Activated naive CD4-positive, alpha-beta T cell treated with anti-CD3 and anti-CD28 coated beads, Interleukin-2, amount 10 ng/mL, durations not matched to agents 7 days and 5 days (primary cell): Measurements from ENCODE around the gene SLC13A3.

Experiments used
- CTCF ChIA-PET: fragments of 350-600 bp; sonication (Branson Sonifier 250); formaldehyde crosslinking; loops from one replicate; lab custom pipeline; 2021; ENCODE audit warnings: antibody characterized with exemption; lab: Charles Lee
- DNase-seq: peaks from one replicate; pipeline ENCODE4 v3.0.0-alpha.2; 2020
- H3K27ac Mint-ChIP-seq: one replicate; pipeline ENCODE4 v1.8.0; 2021; ENCODE audit warnings: mild to moderate bottlenecking, moderate library complexity, mixed read lengths
- H3K27me3 Mint-ChIP-seq: one replicate; pipeline ENCODE4 v1.8.0; 2021; ENCODE audit warnings: mild to moderate bottlenecking, mixed read lengths
- H3K36me3 Mint-ChIP-seq: one replicate; pipeline ENCODE4 v1.8.0; 2021; ENCODE audit warnings: mixed read lengths
- H3K4me1 Mint-ChIP-seq: one replicate; pipeline ENCODE4 v1.8.0; 2021; ENCODE audit warnings: mixed read lengths
- H3K4me3 Mint-ChIP-seq: one replicate; pipeline ENCODE4 v1.8.0; 2021; ENCODE audit warnings: mild to moderate bottlenecking, moderate library complexity, mixed read lengths
- H3K9me3 Mint-ChIP-seq: one replicate; pipeline ENCODE4 v1.8.0; 2021; ENCODE audit warnings: mixed read lengths

Gene SLC13A3

DNA sequence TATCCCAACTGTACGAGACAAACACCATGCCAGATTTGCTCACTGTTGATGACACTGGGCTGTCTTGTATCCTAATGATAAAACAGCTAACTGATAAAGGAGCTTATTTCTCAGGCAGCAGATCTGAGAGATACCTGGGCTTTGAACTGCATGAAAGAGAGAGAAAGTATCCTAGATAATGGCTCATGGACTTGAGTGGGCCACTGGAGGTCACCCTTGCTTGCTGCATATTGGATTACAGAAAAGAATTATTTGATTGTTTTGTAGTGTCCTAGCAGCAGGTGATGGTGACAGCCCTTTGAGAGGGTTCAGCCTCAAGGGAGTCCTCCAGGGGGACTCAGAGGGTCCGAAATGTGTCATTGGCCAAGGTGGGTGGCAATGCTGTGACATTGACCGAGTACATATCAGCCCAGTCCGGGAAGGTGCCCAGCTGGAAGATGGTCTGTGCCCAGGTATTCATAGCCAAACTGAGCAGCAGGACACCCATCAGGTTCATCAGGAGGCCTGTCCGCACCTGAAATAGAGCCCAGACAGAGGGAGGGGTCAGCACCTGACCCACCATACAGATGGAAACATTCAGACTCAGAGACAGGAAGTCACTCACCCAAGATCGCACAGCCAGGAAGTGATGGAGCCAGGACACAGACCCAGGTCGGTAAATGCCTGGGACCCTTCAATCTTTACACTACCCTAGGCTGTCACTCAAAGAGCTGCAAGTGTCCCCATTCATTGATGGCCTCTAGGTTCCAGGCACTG, 91.4 kb downstream of the SLC13A3 start:
- Mint-ChIP-seq H3K4me3 (no peak overlapping the region), H3K4me1 (peaks cover 31% of the 10 kb centered on the region), H3K36me3 (no peaks in the 10 kb centered on the region), H3K27ac (no peak overlapping the region), H3K27me3 (peaks cover 25% of the 10 kb centered on the region), H3K9me3 (no peaks in the 10 kb centered on the region)
- DNase-seq, result no peak
- CTCF ChIA-PET, result interaction anchor here (0.9 to 5.3 kb wide), 5 partner anchors 12 to 187 kb away, joined by 3 to 54 read pairs (median 3); partner anchors contain the start of gene OCSTAMP

DNA sequence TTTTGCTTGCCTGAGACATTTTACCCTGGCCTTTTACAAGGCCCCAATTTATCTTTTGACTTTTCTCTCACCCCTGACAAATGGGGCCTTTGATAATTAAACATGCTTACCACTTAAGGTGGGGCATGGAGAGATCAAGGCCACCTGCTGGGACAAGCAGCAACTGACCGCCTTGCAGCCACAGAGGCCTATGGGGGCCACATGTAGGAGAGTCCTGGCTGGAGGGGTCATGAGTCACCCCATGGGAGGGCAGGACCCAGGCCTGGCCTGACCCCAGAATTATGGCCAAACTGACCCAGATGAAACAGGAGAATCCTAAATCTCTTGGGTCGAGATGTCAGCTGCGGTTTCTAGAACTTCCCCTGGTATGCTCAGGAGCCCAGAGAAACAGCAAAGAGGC, 92.3 kb downstream of the SLC13A3 start:
- DNase-seq, result no peak
- Mint-ChIP-seq H3K4me3 (no peak overlapping the region), H3K9me3 (no peaks in the 10 kb centered on the region), H3K27ac (no peak overlapping the region), H3K36me3 (no peaks in the 10 kb centered on the region), H3K27me3 (peaks cover 32% of the 10 kb centered on the region), H3K4me1 (peaks cover 38% of the 10 kb centered on the region)
- CTCF ChIA-PET, result interaction anchor here (0.9 to 5.3 kb wide), 5 partner anchors 11 to 188 kb away, joined by 3 to 54 read pairs (median 3); partner anchors contain the start of gene OCSTAMP

DNA sequence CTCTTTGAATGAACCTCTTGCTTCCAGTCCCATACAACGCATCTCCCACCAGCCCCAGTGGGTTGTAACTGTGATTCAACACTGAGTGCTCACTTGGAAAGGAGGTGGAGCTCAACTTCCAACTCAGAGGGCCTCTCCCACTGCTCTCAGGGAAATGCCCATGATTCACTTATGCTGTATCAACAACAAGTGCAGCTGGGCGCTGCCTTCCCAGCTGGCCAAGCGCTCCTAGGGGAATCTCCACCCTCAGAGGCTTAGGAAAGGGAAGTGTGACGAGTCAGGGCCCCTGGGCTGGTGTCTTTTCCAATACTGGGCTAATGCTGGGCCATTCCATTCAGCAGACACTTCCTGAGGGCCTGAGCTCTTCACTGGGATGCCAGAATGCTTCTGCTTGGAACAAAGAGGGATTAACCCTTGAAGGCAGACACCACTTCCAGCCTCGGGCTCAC, 92.7 kb downstream of the SLC13A3 start:
- H3K4me1 Mint-ChIP-seq, result peaks cover 40% of the 10 kb centered on the region

DNA sequence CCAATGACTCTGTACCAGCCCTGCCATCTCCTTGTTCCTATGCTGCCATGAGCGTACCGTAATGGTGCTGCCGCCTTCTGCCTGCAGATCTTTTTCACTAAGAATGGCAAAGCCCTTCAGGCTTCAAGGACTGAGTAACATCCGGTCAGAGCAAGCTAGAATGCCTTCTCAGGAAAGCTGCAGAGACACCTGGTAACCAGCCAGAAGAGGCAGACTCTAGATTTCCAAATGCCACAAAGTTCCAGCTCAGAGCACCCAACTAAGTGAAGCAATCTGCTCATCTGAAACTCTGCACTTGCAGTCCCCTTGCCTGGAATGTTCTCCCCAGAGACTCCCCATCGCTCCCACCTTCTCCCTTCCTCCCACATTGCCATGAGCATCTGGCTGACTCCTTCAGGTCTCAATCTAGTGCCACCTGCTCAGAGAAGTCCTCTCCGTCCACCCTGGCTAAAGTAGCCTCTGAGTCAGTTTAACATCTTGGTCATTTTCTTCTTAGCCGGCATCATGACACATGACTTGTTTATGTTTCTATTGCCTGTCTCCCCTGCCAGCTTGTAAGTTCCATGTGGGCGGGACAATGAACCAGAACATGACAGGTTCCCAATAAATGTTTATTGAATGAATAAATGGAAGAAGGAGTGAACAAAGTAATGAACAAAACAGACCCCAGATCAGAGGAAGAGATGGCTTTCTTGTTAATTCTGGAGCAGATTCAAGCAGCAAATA, 93.9 kb downstream of the SLC13A3 start:
- no peak for DNase-seq
- Mint-ChIP-seq H3K9me3 (no peaks in the 10 kb centered on the region), H3K4me3 (no peak overlapping the region), H3K36me3 (no peaks in the 10 kb centered on the region), H3K27me3 (peaks cover 32% of the 10 kb centered on the region), H3K4me1 (peaks cover 52% of the 10 kb centered on the region), H3K27ac (no peak overlapping the region)
- CTCF ChIA-PET, result interaction anchor here (0.9 to 1.1 kb wide), 2 partner anchors 12 kb away, joined by 3 read pairs; no protein-coding TSS in a partner anchor

More for the DNA sequence above, 92.7 kb downstream of the SLC13A3 start:
- H3K27me3 Mint-ChIP-seq, result peaks cover 32% of the 10 kb centered on the region
- no peak for DNase-seq
- no peak overlapping the region for H3K4me3 Mint-ChIP-seq
- CTCF ChIA-PET, result interaction anchor here (1.4 to 5.3 kb wide), 2 partner anchors 11 to 122 kb away, joined by 3 to 54 read pairs; partner anchors contain the start of gene OCSTAMP
- no peaks in the 10 kb centered on the region for H3K9me3 Mint-ChIP-seq
- H3K27ac Mint-ChIP-seq, result no peak overlapping the region
- H3K36me3 Mint-ChIP-seq, result no peaks in the 10 kb centered on the region

DNA sequence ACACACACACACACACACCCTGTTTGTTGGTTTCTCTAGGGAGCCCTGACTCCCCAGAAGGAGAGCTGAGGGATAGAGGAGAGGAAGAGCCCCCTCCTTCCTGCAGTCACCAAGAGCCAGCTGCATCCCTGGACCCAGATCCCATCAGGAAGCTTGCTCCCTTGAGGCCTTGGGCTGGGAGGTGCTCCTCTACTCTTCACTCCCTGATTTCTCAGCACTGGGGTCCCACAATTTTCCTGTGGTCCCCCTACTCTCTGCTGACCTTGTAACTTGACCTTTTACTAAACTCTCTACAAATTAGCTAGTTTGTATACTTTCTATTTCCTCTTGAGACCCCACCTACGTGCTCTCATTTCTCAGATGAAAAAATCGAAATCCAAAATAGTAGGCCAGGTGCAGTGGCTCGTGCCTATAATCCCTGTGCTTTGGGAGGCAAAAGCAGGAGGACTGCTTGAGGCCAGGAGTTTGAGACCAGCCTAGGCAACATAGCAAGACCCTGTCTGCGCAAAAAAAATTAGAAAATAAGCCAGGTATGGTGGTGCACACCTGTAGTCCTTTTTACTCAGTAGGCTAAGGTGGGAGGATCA, 95.8 kb downstream of the SLC13A3 start:
- Mint-ChIP-seq H3K4me3 (no peak overlapping the region), H3K27me3 (peaks cover 38% of the 10 kb centered on the region), H3K4me1 (peaks cover 62% of the 10 kb centered on the region), H3K27ac (no peak overlapping the region), H3K9me3 (no peaks in the 10 kb centered on the region), H3K36me3 (no peaks in the 10 kb centered on the region)
- DNase-seq, result no peak
- CTCF ChIA-PET, result no interaction called here

DNA sequence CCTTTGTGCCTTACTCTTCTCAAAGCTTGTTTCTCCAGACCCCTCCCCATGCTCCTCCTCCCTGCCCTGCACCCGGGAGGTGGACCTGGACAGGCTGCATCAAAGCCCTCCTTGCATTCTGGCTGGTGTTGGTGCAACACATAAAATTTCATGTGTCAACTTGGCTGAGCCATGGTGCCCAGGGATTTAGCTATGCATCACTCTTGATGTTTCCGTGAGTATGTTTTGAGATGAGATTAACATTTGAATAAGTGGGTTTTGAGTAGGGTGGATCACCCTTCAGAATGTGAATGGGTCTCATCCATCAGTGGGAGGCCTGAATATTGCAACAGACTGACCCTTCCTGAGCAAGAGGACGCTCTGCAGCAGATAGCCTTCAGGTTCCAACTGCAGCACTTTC, 96.4 kb downstream of the SLC13A3 start:
- Mint-ChIP-seq H3K4me1 (peaks cover 61% of the 10 kb centered on the region), H3K4me3 (no peak overlapping the region), H3K9me3 (no peaks in the 10 kb centered on the region), H3K27ac (no peak overlapping the region), H3K27me3 (peaks cover 40% of the 10 kb centered on the region), H3K36me3 (no peaks in the 10 kb centered on the region)
- DNase-seq, result no peak
- CTCF ChIA-PET, result interaction anchor here (1.2 kb wide), 1 partner anchor 10 kb away, joined by 5 read pairs; no protein-coding TSS in a partner anchor

DNA sequence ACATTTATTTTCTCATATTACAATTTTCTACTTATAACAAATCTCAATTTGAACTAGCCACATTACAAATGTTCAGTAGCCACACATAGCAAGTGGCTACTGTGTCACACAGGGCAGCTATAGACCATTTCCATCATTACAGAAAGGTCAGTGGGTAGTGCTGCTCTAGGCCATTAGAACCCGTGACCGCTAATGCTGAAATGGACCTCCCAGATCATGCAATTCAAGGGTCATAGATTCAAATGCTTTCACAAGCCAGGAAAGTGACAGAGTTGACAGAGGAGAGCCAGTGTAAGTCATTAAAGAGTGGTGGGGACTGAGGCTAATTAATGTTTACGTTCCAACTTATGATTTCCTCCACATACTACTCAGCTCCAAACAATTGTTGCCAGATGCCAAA, 97.3 kb downstream of the SLC13A3 start:
- Mint-ChIP-seq H3K27me3 (peaks cover 40% of the 10 kb centered on the region), H3K36me3 (no peaks in the 10 kb centered on the region), H3K4me3 (no peak overlapping the region), H3K27ac (no peak overlapping the region), H3K9me3 (no peaks in the 10 kb centered on the region), H3K4me1 (peaks cover 57% of the 10 kb centered on the region)
- DNase-seq, result no peak
- CTCF ChIA-PET, result interaction anchor here (1.2 to 1.3 kb wide), 2 partner anchors 9 kb away, joined by 5 to 7 read pairs; no protein-coding TSS in a partner anchor

DNA sequence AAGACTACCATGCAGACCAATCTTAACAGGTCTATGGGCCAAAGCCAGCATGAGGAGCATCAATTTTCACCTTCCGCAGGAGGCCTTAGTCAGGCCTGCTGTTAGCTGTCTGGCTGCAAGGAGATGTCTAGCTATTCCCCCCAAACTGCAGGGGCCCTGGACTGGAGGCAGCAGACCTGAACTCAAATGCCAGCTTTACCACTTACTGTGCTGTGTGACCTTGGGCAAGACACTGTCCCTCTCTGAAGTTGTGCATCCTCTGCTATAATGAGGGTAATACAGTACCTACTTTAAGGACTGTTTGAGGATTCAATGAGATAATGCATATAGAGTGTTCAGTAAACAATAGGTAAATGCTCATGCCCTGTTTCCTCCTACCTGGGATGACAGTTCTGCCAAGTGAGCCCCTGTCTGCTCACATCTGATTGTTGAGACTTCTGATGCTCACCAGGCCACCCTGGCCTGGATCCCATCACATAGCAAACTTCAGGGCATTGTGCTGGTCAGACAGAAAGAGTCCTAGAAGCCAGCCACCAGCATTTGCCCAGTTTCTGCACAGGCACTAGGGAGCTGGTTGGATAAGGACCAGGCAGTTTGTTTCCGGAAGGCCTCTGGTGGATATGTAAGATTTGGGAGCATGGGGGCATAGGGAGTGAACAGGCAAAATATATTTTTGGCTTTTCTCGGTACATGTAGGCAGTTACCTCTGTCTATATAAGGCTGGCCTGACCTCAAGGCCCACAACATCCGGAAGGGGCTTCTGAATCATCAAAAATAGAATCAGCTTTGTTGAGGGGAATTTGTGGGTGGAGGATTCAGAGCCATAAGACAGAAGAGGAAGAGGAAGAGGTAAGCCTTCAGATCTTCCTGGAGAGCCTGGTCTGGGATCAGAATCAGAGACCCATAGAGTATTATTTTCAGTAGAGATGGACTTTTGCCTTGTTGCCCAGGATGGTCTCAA, 98.5 kb downstream of the SLC13A3 start:
- Mint-ChIP-seq H3K27me3 (peaks cover 32% of the 10 kb centered on the region), H3K27ac (peak overlapping the region; percentile 81), H3K36me3 (no peaks in the 10 kb centered on the region), H3K4me1 (peaks cover 55% of the 10 kb centered on the region), H3K4me3 (peak overlapping the region; percentile 52), H3K9me3 (no peaks in the 10 kb centered on the region)
- peak; percentile 75 for DNase-seq
- CTCF ChIA-PET, result interaction anchor here (1.2 to 7.4 kb wide), 6 partner anchors 8 to 129 kb away, joined by 3 to 32 read pairs (median 7); no protein-coding TSS in a partner anchor

DNA sequence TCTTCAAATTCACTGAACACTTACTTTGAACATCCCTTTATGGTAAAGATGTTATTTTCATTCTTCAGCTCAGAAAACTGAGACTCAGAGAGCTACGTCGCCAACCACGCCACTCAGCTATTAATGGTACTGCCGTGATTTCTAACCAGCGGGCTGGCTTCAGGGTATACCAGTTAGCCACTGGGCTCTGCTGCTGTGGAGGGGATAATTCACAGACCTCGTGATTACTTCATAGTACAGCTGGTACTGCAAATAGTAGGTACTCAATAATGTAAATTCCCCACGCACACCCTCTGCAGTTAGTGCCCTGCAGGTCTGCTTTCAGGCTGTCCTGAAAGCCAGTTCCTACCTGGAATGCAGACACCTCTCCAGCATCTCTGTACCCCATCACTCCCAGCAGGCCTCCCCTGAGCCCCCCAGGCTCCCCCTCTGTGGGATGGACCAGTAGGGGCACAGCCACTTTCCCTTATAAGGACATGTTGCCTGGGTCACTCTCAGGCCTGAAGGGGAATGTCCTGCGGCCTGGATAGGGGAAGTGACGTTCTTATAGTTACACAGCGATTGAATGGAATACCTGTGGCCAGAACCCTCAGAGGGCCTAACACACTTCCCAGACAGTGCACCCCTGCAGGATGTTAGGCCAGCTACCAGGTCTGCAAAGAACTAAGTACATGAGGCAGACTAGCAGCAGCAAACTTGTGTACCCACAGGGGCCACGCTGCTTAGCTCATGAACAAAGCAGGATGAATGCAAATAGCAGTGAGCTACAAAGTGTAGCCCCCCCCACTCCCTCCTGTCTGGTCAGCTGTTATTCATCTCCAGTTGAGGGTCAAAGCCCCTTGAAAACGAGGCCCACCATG, 99.5 kb downstream of the SLC13A3 start:
- Mint-ChIP-seq H3K4me1 (peaks cover 55% of the 10 kb centered on the region), H3K9me3 (no peaks in the 10 kb centered on the region), H3K27ac (peak overlapping the region; percentile 81), H3K4me3 (no peak overlapping the region), H3K27me3 (peaks cover 24% of the 10 kb centered on the region), H3K36me3 (no peaks in the 10 kb centered on the region)
- DNase-seq, result no peak
- CTCF ChIA-PET, result interaction anchor here (1.5 to 7.4 kb wide), 4 partner anchors 10 to 130 kb away, joined by 4 to 32 read pairs (median 8); no protein-coding TSS in a partner anchor

DNA sequence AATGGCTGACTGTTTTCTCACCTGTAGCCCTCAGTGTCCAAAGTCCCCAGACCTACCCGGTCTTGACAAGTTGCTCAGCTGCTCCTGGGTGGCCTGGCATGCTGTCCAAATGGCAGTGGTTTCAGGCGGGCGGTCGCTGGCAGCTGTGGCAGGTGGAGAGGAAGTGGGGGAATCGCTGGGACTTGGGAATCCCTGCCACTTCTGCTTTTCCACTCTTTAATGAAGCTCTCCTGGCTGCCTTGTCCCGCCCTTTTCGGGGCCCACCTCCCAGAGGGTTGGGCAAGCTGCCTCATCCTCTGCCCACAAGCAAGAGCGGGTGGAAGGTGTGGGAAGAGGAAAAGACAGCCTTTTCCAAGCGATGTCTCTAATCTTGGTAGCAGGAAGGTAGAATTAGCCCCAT, 100.8 kb downstream of the SLC13A3 start, which contains the start of gene OCSTAMP:
OCSTAMP (minus strand) TSS at position 194 of the 400 bp plus-strand sequence; CDS start at position 100, 94 bp downstream.
- Mint-ChIP-seq H3K36me3 (no peaks in the 10 kb centered on the region), H3K27me3 (peaks cover 22% of the 10 kb centered on the region), H3K4me3 (no peak within 1 kb of the TSS), H3K27ac (no peak within 1 kb of the TSS), H3K4me1 (peaks cover 50% of the 10 kb centered on the region), H3K9me3 (no peaks in the 10 kb centered on the region)
- DNase-seq, result no peak
- CTCF ChIA-PET, result interaction anchor here (0.6 to 7.4 kb wide), 7 partner anchors 10 to 131 kb away, joined by 3 to 54 read pairs (median 5); no protein-coding TSS in a partner anchor

DNA sequence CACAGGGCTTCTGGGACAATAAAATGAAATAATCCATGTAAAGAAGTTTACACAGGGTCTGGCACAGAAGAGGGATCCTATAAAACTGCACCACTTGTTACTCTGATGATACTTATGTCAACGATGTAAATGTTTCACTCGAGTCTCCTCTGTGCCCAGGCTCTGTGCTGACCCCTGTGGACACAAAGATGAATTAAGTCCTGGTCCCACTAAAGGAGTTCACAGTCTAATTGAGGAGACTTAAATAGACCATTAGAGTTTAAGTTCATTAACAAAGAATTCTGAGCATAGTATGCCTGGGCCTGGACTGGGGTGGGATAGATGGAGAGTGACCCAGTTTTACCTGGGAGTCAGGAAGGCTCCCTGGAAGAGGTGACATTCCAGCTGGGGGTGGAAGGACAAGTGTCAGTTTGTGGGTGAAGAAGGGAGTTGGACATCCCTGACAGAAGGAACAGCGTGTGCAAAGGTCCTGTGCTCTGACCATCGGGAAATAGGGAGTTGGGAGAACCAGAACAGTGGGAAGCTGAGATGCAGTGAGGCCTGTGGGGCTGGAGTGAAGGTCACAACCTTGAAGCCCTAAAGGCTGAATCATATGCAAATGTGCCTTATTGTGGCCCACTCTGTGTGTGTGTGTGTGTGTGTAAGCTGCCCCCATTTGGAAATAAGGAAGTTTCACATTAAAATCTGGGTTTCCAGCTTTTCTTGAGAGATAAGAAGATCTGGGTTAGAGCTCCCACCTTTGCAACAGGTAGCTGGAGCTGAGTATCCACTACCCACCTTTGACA, 101.9 kb downstream of the SLC13A3 start:
- no peak overlapping the region for H3K27ac Mint-ChIP-seq
- H3K27me3 Mint-ChIP-seq, result peaks cover 17% of the 10 kb centered on the region
- H3K36me3 Mint-ChIP-seq, result no peaks in the 10 kb centered on the region
- H3K4me3 Mint-ChIP-seq, result no peak overlapping the region
- CTCF ChIA-PET, result interaction anchor here (0.9 to 7.4 kb wide), 9 partner anchors 11 to 132 kb away, joined by 3 to 54 read pairs (median 5); no protein-coding TSS in a partner anchor
- H3K9me3 Mint-ChIP-seq, result no peaks in the 10 kb centered on the region
- peaks cover 40% of the 10 kb centered on the region for H3K4me1 Mint-ChIP-seq
- no peak for DNase-seq
